GM18858 (cell line): Measurements from ENCODE around the gene CAB39.
"Not testable (repeated sequence)": the region's sequence is repeated elsewhere in the genome, so short reads cannot be mapped to it uniquely, and the experiment has no call there.

Source experiments
- ATAC-seq: cut with Tn5 transposase; IDR thresholded peaks from one replicate; pipeline ENCODE4 v1.9.1; 2021; ENCODE audit not compliant: unreplicated experiment

Gene CAB39

GRCh38 chr2:230713331-230714135 lies 891 bp downstream of the CAB39 start:
- no peak for ATAC-seq

GRCh38 chr2:230714136-230714480 lies 1.5 kb downstream of the CAB39 start:
- no peak for ATAC-seq

- no peak for ATAC-seq
Observed at GRCh38 chr2:230715201-230715600, 2.6 kb downstream of the CAB39 start.

DNA sequence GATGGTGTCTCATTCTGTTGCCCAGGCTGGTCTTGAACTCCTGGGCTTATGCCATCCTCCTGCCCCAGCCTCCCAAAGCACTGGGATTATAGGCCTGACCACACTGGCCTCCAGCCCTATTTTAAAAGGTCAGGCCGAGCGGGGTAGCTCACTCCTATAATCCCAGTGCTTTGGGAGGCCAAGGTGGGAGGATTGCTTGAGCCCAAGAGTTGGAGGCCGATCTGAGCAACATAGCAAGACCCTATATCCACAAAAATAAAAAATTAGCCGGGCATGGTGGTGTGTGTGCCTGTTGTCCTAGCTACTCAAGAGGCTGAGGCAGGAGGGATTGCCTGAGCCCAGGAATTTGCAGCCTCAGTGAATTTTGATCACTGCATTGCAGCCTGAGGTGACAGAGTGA lies 3.9 kb downstream of the CAB39 start:
- no peak for ATAC-seq

- ATAC-seq = no peak
Observed at GRCh38 chr2:230717600-230717999, 5.0 kb downstream of the CAB39 start.

DNA sequence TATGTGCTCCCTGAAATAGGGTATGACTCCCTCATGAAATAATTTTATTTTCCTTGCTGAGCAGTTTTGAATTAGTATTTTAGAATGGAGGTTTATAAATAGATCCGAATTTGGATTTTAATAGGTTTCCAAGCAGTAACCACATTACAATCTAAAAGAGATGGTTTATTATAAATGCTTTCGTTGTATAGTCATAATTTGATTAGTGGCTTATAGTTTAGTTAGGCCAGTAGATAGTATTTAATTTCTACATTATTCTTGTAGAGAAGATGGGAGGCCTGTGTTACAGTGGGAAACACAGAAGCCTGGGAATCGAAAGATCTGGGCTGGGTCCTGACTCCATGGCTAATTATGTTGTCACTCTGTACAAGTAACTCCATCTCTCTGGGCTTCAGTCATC lies 6.7 kb downstream of the CAB39 start:
- ATAC-seq = no peak

DNA sequence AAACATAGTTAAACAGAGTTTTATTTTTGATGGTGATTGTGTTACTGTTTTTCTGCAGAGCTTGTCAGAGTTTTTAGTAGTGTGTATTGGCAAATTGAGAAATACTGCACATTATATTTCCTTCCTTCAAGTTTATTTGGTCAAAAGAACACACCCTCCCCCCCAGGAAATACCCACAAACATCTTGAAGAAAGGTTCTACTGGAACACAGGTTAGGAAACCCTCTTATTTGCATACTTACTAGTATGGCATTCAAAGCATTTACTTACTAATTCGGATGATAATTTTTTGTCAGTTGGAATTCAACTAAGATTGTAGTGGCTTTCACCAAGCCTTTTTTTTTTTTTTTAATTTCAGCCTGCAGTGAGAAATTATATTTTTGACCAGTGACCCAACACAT lies 9.1 kb downstream of the CAB39 start:
- ATAC-seq = no peak

GRCh38 chr2:230722207-230722885 lies 9.7 kb downstream of the CAB39 start:
- ATAC-seq = no peak

- no peak for ATAC-seq
Observed at GRCh38 chr2:230723363-230723762, 10.7 kb downstream of the CAB39 start.

DNA sequence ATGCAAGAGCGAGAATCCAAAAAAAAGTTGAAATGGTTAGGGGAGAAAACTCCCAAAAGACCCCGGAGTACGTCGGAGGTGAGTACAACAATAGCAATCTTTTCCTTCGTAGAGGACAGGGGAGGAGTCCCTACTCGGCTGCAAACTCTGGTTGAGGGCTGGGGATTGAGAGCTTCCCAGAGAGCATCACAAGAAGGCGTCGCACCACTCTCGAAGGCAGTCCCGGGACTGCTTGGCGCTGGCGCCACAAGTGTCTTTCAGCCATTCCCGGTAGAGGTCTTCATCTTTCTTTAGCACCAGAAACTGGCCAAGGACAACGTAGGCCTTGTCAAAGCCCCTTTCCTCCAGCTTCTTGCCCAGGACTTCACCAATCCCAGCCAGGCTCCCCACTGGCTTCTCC lies 12.3 kb downstream of the CAB39 start:
- ATAC-seq = not testable (repeated sequence)

GRCh38 chr2:230731512-230731911 lies 18.9 kb downstream of the CAB39 start:
- no peak for ATAC-seq

- no peak for ATAC-seq
Observed at GRCh38 chr2:230732914-230733401, 20.3 kb downstream of the CAB39 start.

GRCh38 chr2:230734247-230735175 lies 21.9 kb downstream of the CAB39 start:
- ATAC-seq = no peak

DNA sequence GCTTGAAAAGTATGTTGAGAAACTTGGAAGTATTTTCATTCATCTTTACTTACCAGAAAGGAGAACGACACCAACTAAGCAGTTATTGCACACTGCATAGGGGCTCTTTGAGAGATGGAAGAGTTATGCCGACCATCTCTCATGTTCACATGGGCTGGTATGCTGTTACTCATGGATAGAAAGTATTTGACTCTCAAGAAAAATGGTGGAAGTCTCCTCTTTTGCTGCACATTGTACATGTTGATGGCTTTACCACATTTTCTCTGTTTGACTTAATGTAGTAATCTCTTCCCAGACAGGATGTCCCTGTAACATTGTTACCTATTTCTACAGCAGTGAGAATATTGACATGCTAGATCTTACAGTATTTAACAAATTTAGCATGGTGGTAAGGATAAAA lies 23.2 kb downstream of the CAB39 start:
- ATAC-seq = no peak

DNA sequence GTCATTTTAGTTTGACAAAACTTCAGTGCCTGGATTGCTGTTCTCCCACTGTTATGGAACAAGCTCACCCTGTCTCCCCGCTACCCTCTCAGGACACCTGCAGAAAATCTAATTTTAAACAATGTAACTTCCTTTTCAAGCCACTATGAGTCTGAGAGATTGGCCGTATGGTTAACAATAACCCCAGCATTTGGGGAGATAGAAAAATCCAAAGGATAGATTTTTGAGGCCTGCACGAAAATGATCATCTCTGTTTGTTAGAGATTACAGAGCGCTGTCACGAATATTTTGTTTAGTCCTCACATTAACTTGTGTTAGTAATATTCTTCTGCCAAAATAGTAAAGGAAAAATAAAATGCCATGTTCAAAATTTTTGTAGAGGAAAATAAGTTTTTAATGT lies 24.7 kb downstream of the CAB39 start:
- no peak for ATAC-seq

DNA sequence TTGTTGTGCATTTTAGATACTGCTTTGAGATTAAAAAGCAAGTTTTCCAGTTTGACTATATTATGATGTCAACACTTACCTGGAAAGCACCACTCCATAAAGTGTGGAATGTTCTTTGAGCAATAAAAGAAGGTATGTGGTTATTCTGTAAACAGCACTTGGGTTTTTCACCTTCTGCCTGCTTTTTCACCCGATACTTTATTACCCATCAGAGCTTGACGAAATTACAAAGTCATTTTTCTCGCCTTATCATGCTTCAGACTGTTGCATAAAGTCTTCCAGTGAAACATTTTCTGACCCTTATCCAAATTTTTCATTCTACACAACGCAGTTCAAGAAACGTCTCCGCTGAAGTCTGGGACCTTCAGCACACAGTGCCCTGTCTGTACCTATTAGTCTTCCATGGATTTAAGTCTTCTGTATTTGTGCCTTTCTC lies 25.2 kb downstream of the CAB39 start:
- ATAC-seq = no peak

- no peak for ATAC-seq
Observed at GRCh38 chr2:230738391-230738811, 25.8 kb downstream of the CAB39 start.

DNA sequence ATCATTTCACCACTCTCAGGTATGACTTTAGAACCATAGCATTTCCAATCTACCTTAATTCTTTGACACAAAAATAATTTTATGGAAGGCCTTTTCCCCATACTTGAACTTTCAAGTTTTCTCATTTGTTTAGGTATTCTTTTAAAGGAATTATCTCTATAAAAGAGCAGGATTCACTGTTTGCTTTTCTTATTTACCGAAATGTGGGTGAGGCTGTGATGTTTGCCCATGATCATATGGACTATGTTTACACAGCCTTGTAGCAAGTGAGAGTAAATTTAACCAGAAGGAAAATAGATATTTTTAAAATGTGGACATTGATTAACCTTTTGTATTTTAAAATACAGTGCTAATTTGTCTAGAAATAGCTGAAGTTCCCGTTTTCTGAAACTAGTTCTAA lies 26.3 kb downstream of the CAB39 start:
- no peak for ATAC-seq

GRCh38 chr2:230739961-230740360 lies 27.3 kb downstream of the CAB39 start:
- ATAC-seq = no peak

GRCh38 chr2:230742781-230743180 lies 30.1 kb downstream of the CAB39 start:
- no peak for ATAC-seq

DNA sequence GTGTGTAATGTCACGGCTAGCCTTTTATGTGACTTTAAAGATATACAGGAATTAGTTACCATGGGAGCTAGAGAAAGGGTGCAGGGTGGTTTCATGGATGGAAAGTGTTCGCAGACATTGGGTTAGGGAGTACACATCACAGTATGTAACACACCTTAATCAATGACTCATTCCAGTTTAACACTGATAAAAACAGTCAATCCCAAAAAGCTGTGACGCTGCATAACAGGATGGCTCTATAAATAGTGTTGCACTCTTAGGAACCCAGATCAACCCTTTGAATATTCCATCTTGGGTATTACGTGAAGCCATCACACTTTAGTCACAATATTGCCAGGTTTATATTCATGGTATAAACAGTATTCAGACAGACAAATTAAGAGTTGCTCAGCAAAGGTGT lies 33.6 kb downstream of the CAB39 start:
- no peak for ATAC-seq
